Ascending aorta (tissue), 2 donors: ENCODE data around the gene FLNB. TPM values are rescaled to one million over a fixed set of nuclear protein-coding genes. Genes with fewer than 3 reads are reported as not detected.

Experiments
- DNase-seq, 2 donors: peaks; one replicate each; pipeline ENCODE4 v3.0.0-alpha.2; 2019; ENCODE audit warnings: low spot score in 2 of 2
- H3K27ac ChIP-seq, 2 donors: fragments of 200-600 bp; sonication (generic); one replicate each; pipeline ENCODE4 v1.5.1; 2016 to 2017; ENCODE audit warnings: mild to moderate bottlenecking in 1 of 2
- H3K27me3 ChIP-seq: fragments of 200-600 bp; sonication (generic); one replicate; pipeline ENCODE4 v1.5.1; 2017
- H3K36me3 ChIP-seq, 2 donors: fragments of 200-600 bp; sonication (generic); one replicate each; pipeline ENCODE4 v1.5.1; 2016
- H3K4me1 ChIP-seq, 2 donors: fragments of 200-600 bp; sonication (generic); one replicate each; pipeline ENCODE4 v1.5.1; 2016 to 2017; ENCODE audit warnings: mild to moderate bottlenecking in 1 of 2
- H3K4me3 ChIP-seq, 2 donors: fragments of 200-600 bp; sonication (generic); one replicate each; pipeline ENCODE4 v1.5.1; 2016 to 2017; ENCODE audit warnings: mild to moderate bottlenecking in 1 of 2
- H3K9me3 ChIP-seq, 2 donors: fragments of 200-600 bp; sonication (generic); one replicate each; pipeline ENCODE4 v1.5.1; 2016
- CTCF ChIP-seq, 3 experiments: fragments of 200-600 bp in 2 of 3; fragments of 450-650 bp in 1 of 3; sonication (generic) in 2 of 3; IDR thresholded peaks; one replicate each; pipeline ENCODE4 v1.5.1; 2016 to 2019; ENCODE audit warnings: antibody characterized with exemption in 3 of 3, mild to moderate bottlenecking in 1 of 3, moderate library complexity in 1 of 3
- intact Hi-C: fragments of 100-400 bp; cut with DNase I; formaldehyde crosslinking; loops from one replicate; pipeline ENCODE4 v1.15.1; 2023
- total RNA-seq: library from RNA; depleted of rRNA; stranded (reverse); fragments of >200 nt; gene quantifications from one replicate; pipeline ENCODE4 v1.1.0, GENCODE V29; 2016

FLNB gene
- total RNA-seq, 1 donor from 2014 or later = 144 TPM

GRCh38 chr3:58074997-58075396 lies 66.8 kb downstream of the FLNB start:
- H3K27ac ChIP-seq = no peak overlapping the region
- H3K4me1 ChIP-seq = peaks cover 10 to 42% of the 10 kb centered on the region in 2 donors
- intact Hi-C loops = no loop called here

GRCh38 chr3:58077596-58078285 lies 69.5 kb downstream of the FLNB start:
- Histone ChIP-seq H3K36me3 (peaks cover 18 to 30% of the 10 kb centered on the region in 2 donors), H3K4me3 (no peak overlapping the region), H3K9me3 (no peaks in the 10 kb centered on the region), H3K27ac (peak overlapping the region; percentile 10 to 22), H3K27me3 (no peaks in the 10 kb centered on the region), H3K4me1 (peaks cover 12 to 34% of the 10 kb centered on the region in 2 donors)
- no peak for TF ChIP-seq CTCF (IDR thresholded peaks at IDR 0.05)
- DNase-seq = peak in 1 of 2 donors; percentile 34
- intact Hi-C loops = no loop called here

More at GRCh38 chr3:58074997-58075396, 66.8 kb downstream of the FLNB start:
- Histone ChIP-seq H3K36me3 (peaks cover 18 to 25% of the 10 kb centered on the region in 2 donors), H3K27me3 (no peaks in the 10 kb centered on the region), H3K9me3 (no peaks in the 10 kb centered on the region), H3K4me3 (no peak overlapping the region)
- DNase-seq = peak in 1 of 2 donors; percentile 30
- TF ChIP-seq CTCF (IDR thresholded peaks at IDR 0.05) = no peak

GRCh38 chr3:58078610-58079009 lies 70.4 kb downstream of the FLNB start:
- Histone ChIP-seq H3K27ac (peak overlapping the region; percentile 10 to 22), H3K27me3 (no peaks in the 10 kb centered on the region), H3K4me1 (peaks cover 9 to 25% of the 10 kb centered on the region in 2 donors), H3K36me3 (peaks cover 18 to 30% of the 10 kb centered on the region in 2 donors), H3K9me3 (no peaks in the 10 kb centered on the region), H3K4me3 (no peak overlapping the region)
- no peak for TF ChIP-seq CTCF (IDR thresholded peaks at IDR 0.05)
- DNase-seq = peak in 1 of 2 donors; percentile 52
- intact Hi-C loops = no loop called here

GRCh38 chr3:58079773-58080172 lies 71.6 kb downstream of the FLNB start:
- intact Hi-C loops = no loop called here
- Histone ChIP-seq H3K4me1 (peaks cover 2 to 25% of the 10 kb centered on the region in 2 donors), H3K9me3 (no peaks in the 10 kb centered on the region), H3K27ac (no peak overlapping the region), H3K36me3 (peaks cover 18 to 30% of the 10 kb centered on the region in 2 donors), H3K4me3 (no peak overlapping the region), H3K27me3 (no peaks in the 10 kb centered on the region)
- DNase-seq = peak in 1 of 2 donors; percentile 31
- TF ChIP-seq CTCF (IDR thresholded peaks at IDR 0.05) = no peak

GRCh38 chr3:58082047-58082446 lies 73.8 kb downstream of the FLNB start:
- intact Hi-C loops = no loop called here
- Histone ChIP-seq H3K27ac (peak overlapping the region in 1 of 2 donors; percentile 14), H3K4me1 (peaks cover 2 to 20% of the 10 kb centered on the region in 2 donors)

More at GRCh38 chr3:58082047-58082446, 73.8 kb downstream of the FLNB start:
- peaks cover 16 to 29% of the 10 kb centered on the region in 2 donors for H3K36me3 ChIP-seq
- DNase-seq = peak in 1 of 2 donors; percentile 70
- no peaks in the 10 kb centered on the region for H3K27me3 ChIP-seq
- H3K4me3 ChIP-seq = no peak overlapping the region
- H3K9me3 ChIP-seq = no peaks in the 10 kb centered on the region
- TF ChIP-seq CTCF (IDR thresholded peaks at IDR 0.05) = no peak
